HepG2 (cell line): ENCODE data around the gene ARHGAP19. TPM values are rescaled to one million over a fixed set of nuclear protein-coding genes. Genes with fewer than 3 reads are reported as not detected.

Experiments used
- ATAC-seq: fragments of 200-7000 bp; cut with Tn5 transposase; 3 replicates; pipeline ENCODE4 v1.9.1; 2020; ENCODE audit warnings: mild to moderate bottlenecking, moderate library complexity
- BruUV-seq: library from RNA; stranded (reverse); fragments of 400-500 nt; replicated peaks from 2 replicates; lab custom pipeline; 2021; lab: Mats Ljungman, UMichigan
- CTCF ChIA-PET: fragments of 300-600 bp; formaldehyde crosslinking; extraction: SDS; loops from one replicate; lab custom pipeline; 2021; ENCODE audit warnings: low total read pairs, inconsistent platforms, low intra/inter-chr PET ratio; lab: Yijun Ruan, JAX
- POLR2A ChIA-PET: fragments of 350-600 bp; sonication (Branson Sonifier 250); formaldehyde crosslinking; loops from one replicate; lab custom pipeline; 2020; ENCODE audit warnings: antibody characterized with exemption, inconsistent platforms; lab: Yijun Ruan, JAX
- DNase-seq: peaks from one replicate; pipeline ENCODE4 v3.0.0-alpha.2; 2015; ENCODE audit warnings: low spot score
- FAIRE-seq: peaks from 3 replicates; lab custom pipeline; 2011; peaks lifted over from hg19 to GRCh38; lab: Jason Lieb, UNC
- H2AFZ ChIP-seq: one replicate; pipeline ENCODE4 v1.6.1; 2011; ENCODE audit warnings: low read length, inconsistent platforms
- H3K27ac ChIP-seq: fragments of 300-600 bp; 3 replicates; pipeline ENCODE4 v1.8.0; 2011; ENCODE audit warnings: mixed run types, mild to moderate bottlenecking, mixed read lengths, low read length, inconsistent platforms; ENCODE audit not compliant: insufficient read depth; ENCODE audit errors: extremely low read length
- H3K27me3 ChIP-seq, 2 experiments: fragments of 200-600 bp in 1 of 2; 2 replicates in 1 of 2; 3 replicates in 1 of 2; pipeline versions ENCODE4 v1.6.0 to v1.8.0; 2011; ENCODE audit warnings: low read length in 2 of 2, mild to moderate bottlenecking in 2 of 2, moderate library complexity in 2 of 2, inconsistent platforms in 1 of 2; ENCODE audit not compliant: insufficient read depth in 2 of 2, control insufficient read depth in 1 of 2
- H3K36me3 ChIP-seq, 2 experiments: fragments of 200-600 bp in 1 of 2; replicated peaks in 1 of 2; 2 replicates in 1 of 2; 3 replicates in 1 of 2; pipeline versions ENCODE4 v1.5.1 to v1.8.0; 2011; ENCODE audit warnings: low read length in 2 of 2, inconsistent platforms in 1 of 2; ENCODE audit not compliant: insufficient read depth in 2 of 2, control insufficient read depth in 1 of 2
- H3K4me1 ChIP-seq: 2 replicates; pipeline ENCODE4 v1.5.1; 2012; ENCODE audit warnings: low read length, inconsistent platforms; ENCODE audit not compliant: insufficient read depth
- H3K4me2 ChIP-seq: 2 replicates; pipeline ENCODE4 v1.6.0; 2011; ENCODE audit warnings: low read depth, low read length, inconsistent platforms
- H3K4me3 ChIP-seq, 3 experiments: fragments of 200-600 bp in 1 of 3; sonication (generic), shearing (Covaris generic) in 1 of 3; replicated peaks in 1 of 3; 2 replicates each; pipeline ENCODE4 v1.5.1; 2011 to 2016; ENCODE audit warnings: low read length in 3 of 3, inconsistent platforms in 2 of 3, low read depth in 2 of 3, mild to moderate bottlenecking in 2 of 3, control low read depth in 1 of 3, mixed read lengths in 1 of 3; ENCODE audit not compliant: insufficient read depth in 1 of 3
- H3K79me2 ChIP-seq: one replicate; pipeline ENCODE4 v1.6.1; 2011; ENCODE audit warnings: low read length, inconsistent platforms; ENCODE audit not compliant: insufficient read depth
- H3K9ac ChIP-seq: 2 replicates; pipeline ENCODE4 v1.6.0; 2011; ENCODE audit warnings: mild to moderate bottlenecking, low read depth, low read length, inconsistent platforms; ENCODE audit not compliant: insufficient read depth
- H3K9me3 ChIP-seq: 2 replicates; pipeline ENCODE4 v1.5.1; 2012; ENCODE audit warnings: mild to moderate bottlenecking, low read length
- H4K20me1 ChIP-seq: 2 replicates; pipeline ENCODE4 v1.6.0; 2011; ENCODE audit warnings: inconsistent platforms, mild to moderate bottlenecking, low read length, moderate library complexity; ENCODE audit not compliant: insufficient read depth
- GPN1 ChIP-seq: sonication (generic); formaldehyde crosslinking; IDR thresholded peaks from 2 replicates; pipeline ENCODE4 v1.5.1; 2020; ENCODE audit warnings: missing genetic modification reagents, borderline replicate concordance
- HCFC1 ChIP-seq: fragments of 150-350 bp; IDR thresholded peaks from 2 replicates; pipeline ENCODE4 v1.6.1; 2014; ENCODE audit warnings: low read depth, low read length
- MTA1 ChIP-seq: sonication (generic); formaldehyde crosslinking; IDR thresholded peaks from 2 replicates; pipeline ENCODE4 v1.4.0; 2020; ENCODE audit warnings: missing genetic modification reagents, mild to moderate bottlenecking, borderline replicate concordance
- MZF1 ChIP-seq: sonication (generic); formaldehyde crosslinking; IDR thresholded peaks from 2 replicates; pipeline ENCODE4 v1.8.1; 2023; ENCODE audit warnings: mild to moderate bottlenecking, missing genetic modification reagents, borderline replicate concordance
- REL ChIP-seq: sonication (generic); formaldehyde crosslinking; conservative IDR thresholded peaks from 2 replicates; pipeline ENCODE4 v1.8.0; 2022; ENCODE audit warnings: mild to moderate bottlenecking, missing genetic modification reagents, moderate library complexity
- ZFX ChIP-seq: sonication (generic); formaldehyde crosslinking; IDR thresholded peaks from 2 replicates; pipeline ENCODE4 v1.4.0; 2020; ENCODE audit warnings: mild to moderate bottlenecking, low read depth, missing genetic modification reagents, moderate library complexity
- ZNF260 ChIP-seq: sonication (generic); formaldehyde crosslinking; IDR thresholded peaks from 2 replicates; pipeline ENCODE4 v1.4.0; 2020; ENCODE audit warnings: missing genetic modification reagents, low read depth, mild to moderate bottlenecking, borderline replicate concordance
- WGBS: methylation state at CpG from one replicate; pipeline ENCODE4 v1.1.6; 2017; ENCODE audit warnings: low lambda C conversion rate; 5-methylcytosine and 5-hydroxymethylcytosine counted together
- in situ Hi-C: cut with HindIII; loops from 2 replicates; pipeline ENCODE4 v1.10.0; 2017; ENCODE audit warnings: low pct_unique_long_range_greater_than_20kb; ENCODE audit not compliant: extremely low pct_ligation_motif_present
- intact Hi-C: fragments of 100-400 bp; cut with micrococcal nuclease; formaldehyde crosslinking; loops from one replicate; pipeline ENCODE4 v1.10.0; 2022; ENCODE audit not compliant: unreplicated experiment
- polyA plus RNA-seq, 8 experiments: library from polyadenylated mRNA; depleted of rRNA in 3 of 8; stranded (reverse) in 7 of 8; unstranded in 1 of 8; fragments of >200 nt; fragmentation: Illumina TruSeq in 4 of 8; extraction: Trizol in 4 of 8; gene quantifications; 2 replicates each; pipeline versions ENCODE4 v1.2.1 to v1.2.3, GENCODE V29; 2011 to 2016; ENCODE audit warnings: low read depth in 4 of 8, missing spikeins in 1 of 8, mixed read lengths in 1 of 8; ENCODE audit not compliant: insufficient read depth in 1 of 8
- total RNA-seq, 5 experiments: library from RNA; depleted of rRNA; stranded (reverse); fragments of >200 nt; fragmentation: Illumina TruSeq; extraction: Trizol; gene quantifications; 2 replicates each; pipeline ENCODE4 v1.2.3, GENCODE V29; 2016; ENCODE audit warnings: low read depth in 1 of 5
- TF ChIP-seq, protein P1 (sequence below): sonication (generic); formaldehyde crosslinking; IDR thresholded peaks from 2 replicates; pipeline ENCODE4 v1.8.0; 2023; ENCODE audit warnings: mild to moderate bottlenecking, missing genetic modification reagents

Gene ARHGAP19
- total and polyA plus RNA-seq, 2 of the 13 experiments (the other 11 are each of a cell fraction or from before 2014, with no cell fraction given) = 7.6 to 10.0 TPM

- TF ChIP-seq MTA1 (CRISPR knock-in tag) (no peak), HCFC1 (no peak), REL (no peak), MZF1 (CRISPR knock-in tag) (no peak)
Observed at GRCh38 chr10:97254694-97255093, 37.7 kb downstream of the ARHGAP19 start (continued).

DNA sequence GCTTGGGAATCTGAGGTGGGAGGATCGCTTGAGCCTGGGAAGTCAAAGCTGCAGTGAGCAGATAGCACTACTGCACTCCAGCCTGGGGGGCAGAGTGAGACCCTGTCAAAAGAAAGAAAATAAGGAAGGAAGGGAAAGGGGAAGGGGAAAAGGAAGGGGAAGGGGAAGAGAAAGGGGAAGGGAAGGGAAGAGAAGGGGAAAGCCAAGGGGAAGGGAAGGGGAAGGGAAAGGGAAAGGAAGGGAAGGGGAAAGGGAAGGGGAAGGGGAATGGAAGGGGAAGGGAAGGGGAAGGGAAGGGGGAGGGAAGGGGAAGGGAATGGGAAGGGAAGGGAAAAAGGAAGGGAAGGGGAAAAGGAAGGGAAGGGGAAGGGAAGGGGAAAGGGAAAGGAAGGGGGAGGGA lies 41.5 kb downstream of the ARHGAP19 start:
- ATAC-seq (no peak), FAIRE-seq (no peak), DNase-seq (no peak)
- Histone ChIP-seq H3K4me2 (no peak overlapping the region), H3K4me3 (no peak overlapping the region), H3K27me3 (no peaks in the 10 kb centered on the region), H3K27ac (no peak overlapping the region), H3K9me3 (no peaks in the 10 kb centered on the region), H4K20me1 (no peaks in the 10 kb centered on the region), H3K79me2 (no peaks in the 10 kb centered on the region), H3K4me1 (no peaks in the 10 kb centered on the region), H2AFZ (no peak overlapping the region), H3K36me3 (peaks cover 3% of the 10 kb centered on the region in 2 experiments; a peak in 2 of 5 replicates), H3K9ac (no peak overlapping the region)
- no TSS peak for BruUV-seq
- 96% methylated on average over 1 of the region's 1 CpG for WGBS
- in situ Hi-C loops = no loop called here
- intact Hi-C loops = no loop called here
- POLR2A ChIA-PET = no interaction called here
- CTCF ChIA-PET = no interaction called here
- TF ChIP-seq, protein P1, sequence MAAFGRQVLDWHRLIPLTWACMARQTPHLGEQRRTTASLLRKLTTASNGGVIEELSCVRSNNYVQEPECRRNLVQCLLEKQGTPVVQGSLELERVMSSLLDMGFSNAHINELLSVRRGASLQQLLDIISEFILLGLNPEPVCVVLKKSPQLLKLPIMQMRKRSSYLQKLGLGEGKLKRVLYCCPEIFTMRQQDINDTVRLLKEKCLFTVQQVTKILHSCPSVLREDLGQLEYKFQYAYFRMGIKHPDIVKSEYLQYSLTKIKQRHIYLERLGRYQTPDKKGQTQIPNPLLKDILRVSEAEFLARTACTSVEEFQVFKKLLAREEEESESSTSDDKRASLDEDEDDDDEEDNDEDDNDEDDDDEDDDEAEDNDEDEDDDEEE (CRISPR knock-in tag) = no peak
- TF ChIP-seq ZNF260 (CRISPR knock-in tag) (no peak), ZFX (CRISPR knock-in tag) (no peak), GPN1 (no peak)
